ENCODE results near the gene CCNC. TPM values are rescaled to one million over a fixed set of nuclear protein-coding genes. Genes with fewer than 3 reads are reported as not detected.
A peak's percentile ranks its signal among the peaks of the same experiment; 100 is the strongest.

CCNC gene
- total RNA-seq, 1 experiment from 2014 or later, result 76.5 TPM

DNA sequence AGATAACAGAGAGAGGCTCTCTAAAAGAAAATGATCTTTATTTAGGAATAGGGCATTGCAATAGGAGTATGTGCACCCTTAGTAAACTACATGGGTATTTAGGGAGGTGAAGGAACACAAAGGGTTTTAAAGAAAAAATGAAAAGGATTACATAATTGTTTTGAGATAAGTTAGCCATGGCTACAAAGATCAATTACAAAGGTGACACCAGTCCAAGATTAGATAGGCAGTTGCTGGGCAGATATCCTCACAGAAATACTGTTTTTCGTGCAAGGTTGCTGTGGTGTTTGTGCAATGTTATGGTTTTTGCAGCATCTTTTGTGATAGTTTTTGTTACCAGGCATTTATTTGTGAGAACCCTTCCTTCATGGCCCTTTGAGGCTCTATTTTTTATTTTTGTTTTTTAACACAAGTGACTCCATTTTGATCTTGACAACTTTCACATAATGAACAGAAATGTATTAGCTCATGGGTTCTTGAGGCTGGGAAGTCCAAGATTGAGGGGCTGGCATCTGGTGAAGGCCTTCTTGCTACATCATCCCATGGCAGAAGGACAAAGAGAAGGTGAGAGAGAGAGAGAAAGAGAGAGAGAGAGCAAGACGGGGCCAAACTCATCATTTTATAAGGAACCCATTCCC is 5.6 kb upstream of the CCNC start:
- DNase-seq (ENCODE audit: unreplicated experiment), result no peak
- Mint-ChIP-seq H3K27ac (ENCODE audit: low read depth, unreplicated experiment) (no peak overlapping the region), H3K4me3 (ENCODE audit: unreplicated experiment) (no peak overlapping the region), H3K27me3 (ENCODE audit: insufficient read depth, unreplicated experiment) (no peaks in the 10 kb centered on the region), H3K36me3 (ENCODE audit: insufficient read depth, unreplicated experiment) (no peaks in the 10 kb centered on the region), H3K4me1 (ENCODE audit: insufficient read depth, unreplicated experiment) (no peaks in the 10 kb centered on the region), H3K9me3 (ENCODE audit: unreplicated experiment) (no peaks in the 10 kb centered on the region)
- ChIA-PET POLR2A (no interaction called here), CTCF (interaction anchor here (1.0 kb wide), 1 partner anchor 14 kb away, joined by 5 read pairs; no protein-coding TSS in a partner anchor)
- TF ChIP-seq, protein P1, sequence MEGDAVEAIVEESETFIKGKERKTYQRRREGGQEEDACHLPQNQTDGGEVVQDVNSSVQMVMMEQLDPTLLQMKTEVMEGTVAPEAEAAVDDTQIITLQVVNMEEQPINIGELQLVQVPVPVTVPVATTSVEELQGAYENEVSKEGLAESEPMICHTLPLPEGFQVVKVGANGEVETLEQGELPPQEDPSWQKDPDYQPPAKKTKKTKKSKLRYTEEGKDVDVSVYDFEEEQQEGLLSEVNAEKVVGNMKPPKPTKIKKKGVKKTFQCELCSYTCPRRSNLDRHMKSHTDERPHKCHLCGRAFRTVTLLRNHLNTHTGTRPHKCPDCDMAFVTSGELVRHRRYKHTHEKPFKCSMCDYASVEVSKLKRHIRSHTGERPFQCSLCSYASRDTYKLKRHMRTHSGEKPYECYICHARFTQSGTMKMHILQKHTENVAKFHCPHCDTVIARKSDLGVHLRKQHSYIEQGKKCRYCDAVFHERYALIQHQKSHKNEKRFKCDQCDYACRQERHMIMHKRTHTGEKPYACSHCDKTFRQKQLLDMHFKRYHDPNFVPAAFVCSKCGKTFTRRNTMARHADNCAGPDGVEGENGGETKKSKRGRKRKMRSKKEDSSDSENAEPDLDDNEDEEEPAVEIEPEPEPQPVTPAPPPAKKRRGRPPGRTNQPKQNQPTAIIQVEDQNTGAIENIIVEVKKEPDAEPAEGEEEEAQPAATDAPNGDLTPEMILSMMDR (IDR thresholded peaks at IDR 0.05; ENCODE audit: unreplicated experiment), result no peak
- BruUV-seq (replicated peaks), result no TSS peak
- intact Hi-C loops (cut with micrococcal nuclease), result no loop called here

DNA sequence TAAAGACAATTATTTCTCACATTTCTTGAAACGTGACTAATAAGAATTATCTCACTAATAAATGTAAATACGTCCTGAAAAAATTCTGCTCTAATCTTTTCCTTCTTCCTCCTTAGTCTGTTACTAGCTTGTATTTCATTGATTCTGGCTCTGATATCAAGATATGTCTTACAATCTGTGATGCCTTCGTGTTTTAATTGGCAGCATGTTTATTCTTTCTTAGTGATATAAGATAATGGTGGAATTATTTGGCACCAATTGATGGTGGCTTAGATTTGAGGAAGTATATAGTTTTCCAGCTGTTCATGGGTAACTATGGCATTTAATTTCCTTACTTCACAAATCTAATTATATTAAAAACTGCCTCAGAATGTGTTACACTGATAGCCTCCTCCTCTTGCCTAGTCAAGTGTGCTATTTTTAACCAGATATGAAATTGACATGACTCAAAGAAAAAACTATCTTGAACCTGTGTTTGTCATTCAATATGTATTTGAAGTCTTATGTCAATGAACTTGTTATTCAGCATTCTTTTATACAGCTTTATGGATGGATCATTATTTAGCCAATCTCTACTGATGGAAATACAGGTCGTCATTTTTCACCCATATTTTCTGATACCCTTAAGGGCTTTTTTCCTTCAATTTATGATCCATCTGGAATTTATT is 5.3 kb downstream of the CCNC start:
- ChIA-PET CTCF (interaction anchor here (0.6 kb wide), 1 partner anchor 189 kb away, joined by 3 read pairs; no protein-coding TSS in a partner anchor), POLR2A (interaction anchor here (0.7 to 1.5 kb wide), 4 partner anchors 29 to 246 kb away, joined by 3 to 6 read pairs (median 4); partner anchors contain the start of gene USP45)
- H3K27me3 Mint-ChIP-seq (ENCODE audit: insufficient read depth, unreplicated experiment), result no peaks in the 10 kb centered on the region
- H3K4me3 Mint-ChIP-seq (ENCODE audit: unreplicated experiment), result no peak overlapping the region
- no peaks in the 10 kb centered on the region for H3K9me3 Mint-ChIP-seq (ENCODE audit: unreplicated experiment)
- H3K36me3 Mint-ChIP-seq (ENCODE audit: insufficient read depth, unreplicated experiment), result peaks cover 31% of the 10 kb centered on the region
- intact Hi-C loops (cut with micrococcal nuclease), result no loop called here
- no peak for DNase-seq (ENCODE audit: unreplicated experiment)
- TF ChIP-seq, protein P1 (IDR thresholded peaks at IDR 0.05; ENCODE audit: unreplicated experiment), result no peak
- no TSS peak for BruUV-seq (replicated peaks)
- peaks cover 29% of the 10 kb centered on the region for H3K4me1 Mint-ChIP-seq (ENCODE audit: insufficient read depth, unreplicated experiment)
- H3K27ac Mint-ChIP-seq (ENCODE audit: low read depth, unreplicated experiment), result peak overlapping the region; percentile 12

DNA sequence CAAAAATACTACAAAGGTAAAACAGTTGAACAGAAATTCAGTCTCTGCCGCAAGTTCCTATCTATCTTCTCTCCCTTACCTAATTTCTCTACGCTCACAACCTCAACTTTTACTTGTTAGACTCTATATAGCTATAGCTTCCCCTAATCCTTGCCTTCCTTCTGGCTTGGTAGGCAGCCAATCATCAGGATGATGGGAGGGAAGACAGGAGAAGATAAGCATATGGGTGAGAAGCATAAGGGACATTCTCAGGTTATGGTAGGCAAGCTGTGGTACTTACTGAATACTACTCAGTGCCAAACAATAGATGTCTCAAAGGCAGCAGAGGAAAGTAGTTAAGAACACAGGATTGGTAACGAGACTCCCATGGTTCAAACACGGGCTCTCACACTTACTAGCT is 7.8 kb downstream of the CCNC start:
- Mint-ChIP-seq H3K4me1 (ENCODE audit: insufficient read depth, unreplicated experiment) (peaks cover 14% of the 10 kb centered on the region), H3K27ac (ENCODE audit: low read depth, unreplicated experiment) (no peak overlapping the region), H3K4me3 (ENCODE audit: unreplicated experiment) (no peak overlapping the region), H3K9me3 (ENCODE audit: unreplicated experiment) (no peaks in the 10 kb centered on the region), H3K27me3 (ENCODE audit: insufficient read depth, unreplicated experiment) (no peaks in the 10 kb centered on the region), H3K36me3 (ENCODE audit: insufficient read depth, unreplicated experiment) (peaks cover 56% of the 10 kb centered on the region)
- CTCF ChIA-PET, result interaction anchor here (0.6 to 1.2 kb wide), 3 partner anchors 9 to 186 kb away, joined by 3 to 4 read pairs (median 3); no protein-coding TSS in a partner anchor
- POLR2A ChIA-PET, result no interaction called here
- BruUV-seq (replicated peaks), result no TSS peak
- TF ChIP-seq, protein P1 (IDR thresholded peaks at IDR 0.05; ENCODE audit: unreplicated experiment), result no peak
- intact Hi-C loops (cut with micrococcal nuclease), result no loop called here
- DNase-seq (ENCODE audit: unreplicated experiment), result no peak

DNA sequence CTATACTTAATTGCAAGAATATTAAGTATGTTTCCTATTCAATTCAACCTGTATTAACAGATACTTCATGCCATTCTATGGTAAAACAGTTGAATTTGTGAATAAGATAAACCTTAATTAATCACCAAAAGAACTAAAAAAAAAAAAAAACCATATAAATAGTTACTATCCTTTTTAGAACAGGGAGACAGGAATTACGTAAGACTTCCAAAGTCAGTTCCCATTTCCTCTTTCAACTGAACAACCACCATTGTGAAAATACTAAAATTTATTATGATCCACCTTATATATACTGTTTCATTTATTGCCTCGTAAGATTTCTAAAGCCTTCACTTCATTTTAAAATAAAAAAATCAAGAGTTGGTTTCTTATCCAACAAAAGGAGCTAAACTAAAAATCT is 9.4 kb downstream of the CCNC start:
- no peak overlapping the region for H3K27ac Mint-ChIP-seq (ENCODE audit: low read depth, unreplicated experiment)
- ChIA-PET CTCF (interaction anchor here (0.6 kb wide), 1 partner anchor 133 kb away, joined by 3 read pairs; no protein-coding TSS in a partner anchor), POLR2A (interaction anchor here (1.4 kb wide), 1 partner anchor 10 kb away, joined by 8 read pairs; the partner anchor contains the start of gene CCNC)

More for the DNA sequence above, 9.4 kb downstream of the CCNC start:
- no peaks in the 10 kb centered on the region for H3K9me3 Mint-ChIP-seq (ENCODE audit: unreplicated experiment)
- no peaks in the 10 kb centered on the region for H3K27me3 Mint-ChIP-seq (ENCODE audit: insufficient read depth, unreplicated experiment)
- peaks cover 8% of the 10 kb centered on the region for H3K4me1 Mint-ChIP-seq (ENCODE audit: insufficient read depth, unreplicated experiment)
- BruUV-seq (replicated peaks), result no TSS peak
- H3K36me3 Mint-ChIP-seq (ENCODE audit: insufficient read depth, unreplicated experiment), result peaks cover 69% of the 10 kb centered on the region
- H3K4me3 Mint-ChIP-seq (ENCODE audit: unreplicated experiment), result no peak overlapping the region
- TF ChIP-seq, protein P1 (IDR thresholded peaks at IDR 0.05; ENCODE audit: unreplicated experiment), result no peak
- intact Hi-C loops (cut with micrococcal nuclease), result no loop called here
- DNase-seq (ENCODE audit: unreplicated experiment), result no peak

Data from MCF 10A (cell line).